Esophagus muscularis mucosa (tissue), 4 donors: Measurements from ENCODE around the gene FXYD2. TPM values are rescaled to one million over a fixed set of nuclear protein-coding genes. Genes with fewer than 3 reads are reported as not detected.

Experiments
- DNase-seq: peaks from one replicate; pipeline ENCODE4 v3.0.0-alpha.2; 2017; ENCODE audit errors: extremely low spot score
- H3K27ac ChIP-seq, 4 donors: fragments of 200-600 bp; sonication (generic); replicated peaks in 1 of 4; 1 replicate in 3 of 4; 2 replicates in 1 of 4; pipeline ENCODE4 v1.5.1; 2016 to 2019; ENCODE audit warnings: mild to moderate bottlenecking in 1 of 4
- H3K27me3 ChIP-seq, 4 donors: fragments of 200-600 bp; sonication (generic); one replicate each; pipeline versions ENCODE4 v1.5.1 to v1.6.0; 2016 to 2019
- H3K36me3 ChIP-seq, 4 donors: fragments of 200-600 bp; sonication (generic); one replicate each; pipeline ENCODE4 v1.5.1; 2016 to 2019
- H3K4me1 ChIP-seq, 4 donors: fragments of 200-600 bp; sonication (generic); one replicate each; pipeline ENCODE4 v1.5.1; 2016 to 2019
- H3K4me3 ChIP-seq, 4 donors: fragments of 200-600 bp; sonication (generic); 1 replicate in 2 of 4; 2 replicates in 2 of 4; pipeline ENCODE4 v1.5.1; 2016 to 2019; ENCODE audit warnings: mild to moderate bottlenecking in 4 of 4, moderate library complexity in 1 of 4
- H3K9me3 ChIP-seq, 4 donors: fragments of 200-600 bp; sonication (generic); 1 replicate in 3 of 4; 2 replicates in 1 of 4; pipeline ENCODE4 v1.5.1; 2016 to 2019
- CTCF ChIP-seq, 3 experiments: fragments of 200-600 bp in 2 of 3; fragments of 450-650 bp in 1 of 3; sonication (generic) in 2 of 3; IDR thresholded peaks; one replicate each; pipeline ENCODE4 v1.5.1; 2017 to 2019; ENCODE audit warnings: antibody characterized with exemption in 3 of 3, mild to moderate bottlenecking in 2 of 3, moderate library complexity in 1 of 3
- EP300 ChIP-seq: sonication (generic); formaldehyde crosslinking; IDR thresholded peaks from one replicate; pipeline ENCODE4 v1.6.1; 2017; ENCODE audit warnings: antibody characterized with exemption
- POLR2A ChIP-seq: fragments of 450-650 bp; IDR thresholded peaks from one replicate; pipeline ENCODE4 v1.6.1; 2017; ENCODE audit warnings: antibody characterized with exemption, moderate library complexity, mild to moderate bottlenecking, low read depth
- POLR2AphosphoS5 ChIP-seq, 2 donors: sonication (generic); formaldehyde crosslinking; IDR thresholded peaks; one replicate each; pipeline ENCODE4 v1.6.1; 2017; ENCODE audit warnings: antibody characterized with exemption in 2 of 2
- WGBS: methylation state at CpG from one replicate; pipeline ENCODE4 v1.1.5; 2018; 5-methylcytosine and 5-hydroxymethylcytosine counted together
- intact Hi-C: fragments of 100-400 bp; cut with DNase I; formaldehyde crosslinking; loops from one replicate; pipeline ENCODE4 v1.15.1; 2023
- total RNA-seq, 4 donors: library from RNA; depleted of rRNA; stranded (reverse); fragments of >200 nt; gene quantifications; one replicate each; pipeline versions ENCODE4 v1.1.0 to v1.2.1, GENCODE V29; 2016

The FXYD2 gene
- total RNA-seq, 4 donors from 2014 or later: 0.52 to 5.8 (median 3.7) TPM

- Histone ChIP-seq H3K27ac (peak overlapping the region; percentile 64 to 79 (median 78)), H3K9me3 (no peaks in the 10 kb centered on the region), H3K27me3 (peaks cover 0 to 37% (median 0%) of the 10 kb centered on the region in 4 donors), H3K4me1 (peaks cover 23 to 60% (median 44%) of the 10 kb centered on the region in 4 donors), H3K4me3 (no peak overlapping the region), H3K36me3 (no peaks in the 10 kb centered on the region)
- DNase-seq: no peak
- TF ChIP-seq POLR2AphosphoS5 (IDR thresholded peaks at IDR 0.05) (no peak), CTCF (IDR thresholded peaks at IDR 0.05) (peak in 1 of 3 experiments; percentile 24)
- intact Hi-C loops: no loop called here
- 58% methylated on average over 16 of the region's 18 CpGs for WGBS
Observed at GRCh38 chr11:117823294-117823945, 1.1 kb downstream of the FXYD2 start.

- intact Hi-C loops: no loop called here
Observed at GRCh38 chr11:117822074-117823033, 2.2 kb downstream of the FXYD2 start.

GRCh38 chr11:117821431-117821830, 3.1 kb downstream of the FXYD2 start:
- intact Hi-C loops: no loop called here
- TF ChIP-seq POLR2A (no peak), CTCF (IDR thresholded peaks at IDR 0.05) (no peak), POLR2AphosphoS5 (IDR thresholded peaks at IDR 0.05) (no peak), EP300 (no peak)
- WGBS: 91% methylated on average over 11 of the region's 12 CpGs
- Histone ChIP-seq H3K4me1 (peaks cover 27 to 68% (median 59%) of the 10 kb centered on the region in 4 donors), H3K36me3 (no peaks in the 10 kb centered on the region), H3K9me3 (no peaks in the 10 kb centered on the region), H3K27ac (no peak overlapping the region), H3K4me3 (no peak overlapping the region), H3K27me3 (peaks cover 0 to 26% (median 0%) of the 10 kb centered on the region in 4 donors)
- DNase-seq: no peak

More at GRCh38 chr11:117822074-117823033, 2.2 kb downstream of the FXYD2 start:
- Histone ChIP-seq H3K27ac (peak overlapping the region; percentile 64 to 79 (median 78)), H3K27me3 (peaks cover 0 to 26% (median 0%) of the 10 kb centered on the region in 4 donors), H3K9me3 (no peaks in the 10 kb centered on the region), H3K36me3 (no peaks in the 10 kb centered on the region), H3K4me1 (peaks cover 21 to 59% (median 51%) of the 10 kb centered on the region in 4 donors), H3K4me3 (no peak overlapping the region)
- DNase-seq: no peak
- peak; percentile 8 to 40 (median 13) for TF ChIP-seq CTCF (IDR thresholded peaks at IDR 0.05)
- TF ChIP-seq POLR2AphosphoS5 (IDR thresholded peaks at IDR 0.05): no peak
- 80% methylated on average over 18 of the region's 33 CpGs for WGBS

GRCh38 chr11:117820516-117820915, 4.0 kb downstream of the FXYD2 start:
- H3K4me1 ChIP-seq: peaks cover 28 to 73% (median 65%) of the 10 kb centered on the region in 4 donors

More at GRCh38 chr11:117820516-117820915, 4.0 kb downstream of the FXYD2 start:
- DNase-seq: no peak
- TF ChIP-seq CTCF (IDR thresholded peaks at IDR 0.05) (no peak), POLR2A (no peak), POLR2AphosphoS5 (IDR thresholded peaks at IDR 0.05) (no peak), EP300 (no peak)
- no peaks in the 10 kb centered on the region for H3K9me3 ChIP-seq
- WGBS: 91% methylated on average over 10 of the region's 10 CpGs
- no peaks in the 10 kb centered on the region for H3K36me3 ChIP-seq
- H3K27me3 ChIP-seq: peaks cover 0 to 20% (median 0%) of the 10 kb centered on the region in 4 donors
- intact Hi-C loops: no loop called here
- no peak overlapping the region for H3K4me3 ChIP-seq
- no peak overlapping the region for H3K27ac ChIP-seq
